Activated CD4-positive, alpha-beta T cell treated with anti-CD3 and anti-CD28 coated beads for 36 hours (primary cell): ENCODE measurements around the gene TMEM255B. TPM values are rescaled to one million over a fixed set of nuclear protein-coding genes. Genes with fewer than 3 reads are reported as not detected.

Experiments used
- ATAC-seq: fragments of 200-7000 bp; cut with Tn5 transposase; one replicate; pipeline ENCODE4 v1.10.0; 2021; ENCODE audit warnings: mild to moderate bottlenecking, moderate library complexity
- CTCF ChIA-PET: fragments of 350-600 bp; sonication (Branson Sonifier 250); formaldehyde crosslinking; loops from one replicate; lab custom pipeline; 2021; ENCODE audit warnings: antibody characterized with exemption; lab: Charles Lee
- POLR2A ChIA-PET: fragments of 350-600 bp; sonication (Branson Sonifier 250); formaldehyde crosslinking; loops from one replicate; lab custom pipeline; 2021; ENCODE audit warnings: antibody characterized with exemption, inconsistent platforms; lab: Charles Lee
- DNase-seq: peaks from one replicate; pipeline ENCODE4 v3.0.0-alpha.2; 2020
- H3K27ac Mint-ChIP-seq: one replicate; pipeline ENCODE4 v1.8.0; 2021; ENCODE audit warnings: mixed read lengths
- H3K27me3 Mint-ChIP-seq: one replicate; pipeline ENCODE4 v1.8.0; 2021; ENCODE audit warnings: mixed read lengths
- H3K36me3 Mint-ChIP-seq: one replicate; pipeline ENCODE4 v1.8.0; 2021; ENCODE audit warnings: low read depth, mixed read lengths
- H3K4me1 Mint-ChIP-seq: one replicate; pipeline ENCODE4 v1.8.0; 2021; ENCODE audit warnings: mixed read lengths
- H3K4me3 Mint-ChIP-seq: one replicate; pipeline ENCODE4 v1.8.0; 2021; ENCODE audit warnings: mild to moderate bottlenecking, moderate library complexity, mixed read lengths
- H3K9me3 Mint-ChIP-seq: one replicate; pipeline ENCODE4 v1.8.0; 2021; ENCODE audit warnings: low read depth, mixed read lengths
- intact Hi-C, 2 experiments: fragments of 100-400 bp; cut with DNase I in 1 of 2; cut with micrococcal nuclease in 1 of 2; formaldehyde crosslinking; loops; one replicate each; pipeline versions ENCODE4 v1.14.2 to v1.15.1; 2022 to 2024; cut with DNase I, micrococcal nuclease
- total RNA-seq, 2 experiments: library from RNA; stranded (reverse); gene quantifications; one replicate each; pipeline ENCODE4 v1.2.3, GENCODE V29; 2021

Gene TMEM255B
- total RNA-seq, 2 experiments from 2014 or later, result 0.74 to 1.3 TPM

- POLR2A ChIA-PET, result no interaction called here
- intact Hi-C loops, result no loop called here
- ATAC-seq (no peak), DNase-seq (no peak)
- Mint-ChIP-seq H3K9me3 (no peaks in the 10 kb centered on the region), H3K27me3 (no peaks in the 10 kb centered on the region), H3K4me1 (peaks cover 9% of the 10 kb centered on the region), H3K4me3 (no peak overlapping the region), H3K36me3 (no peaks in the 10 kb centered on the region), H3K27ac (no peak overlapping the region)
- CTCF ChIA-PET, result interaction anchor here (0.6 to 1.1 kb wide), 2 partner anchors 8 to 379 kb away, joined by 3 read pairs; no protein-coding TSS in a partner anchor
Measured at GRCh38 chr13:113846636-113847318, 87.8 kb downstream of the TMEM255B start.

- no peaks in the 10 kb centered on the region for H3K27me3 Mint-ChIP-seq
- H3K4me1 Mint-ChIP-seq, result peaks cover 6% of the 10 kb centered on the region
Measured at GRCh38 chr13:113848020-113848419, 89.0 kb downstream of the TMEM255B start.

GRCh38 chr13:113848431-113849260, 89.6 kb downstream of the TMEM255B start:
- Mint-ChIP-seq H3K27me3 (peaks cover 3% of the 10 kb centered on the region), H3K27ac (no peak overlapping the region), H3K36me3 (no peaks in the 10 kb centered on the region), H3K4me1 (peaks cover 6% of the 10 kb centered on the region), H3K4me3 (no peak overlapping the region), H3K9me3 (no peaks in the 10 kb centered on the region)
- ChIA-PET POLR2A (no interaction called here), CTCF (no interaction called here)
- ATAC-seq (no peak), DNase-seq (no peak)
- intact Hi-C loops, result no loop called here

More at GRCh38 chr13:113848020-113848419, 89.0 kb downstream of the TMEM255B start:
- Mint-ChIP-seq H3K36me3 (no peaks in the 10 kb centered on the region), H3K27ac (no peak overlapping the region), H3K9me3 (no peaks in the 10 kb centered on the region), H3K4me3 (no peak overlapping the region)
- DNase-seq, result no peak
- ChIA-PET CTCF (no interaction called here), POLR2A (no interaction called here)
- intact Hi-C loops, result no loop called here
- ATAC-seq, result no peak

GRCh38 chr13:113849546-113849945, 90.5 kb downstream of the TMEM255B start:
- Mint-ChIP-seq H3K4me1 (peaks cover 8% of the 10 kb centered on the region), H3K27ac (no peak overlapping the region), H3K27me3 (peaks cover 8% of the 10 kb centered on the region), H3K9me3 (no peaks in the 10 kb centered on the region), H3K36me3 (no peaks in the 10 kb centered on the region), H3K4me3 (no peak overlapping the region)
- CTCF ChIA-PET, result no interaction called here
- ATAC-seq (no peak), DNase-seq (no peak)
- POLR2A ChIA-PET, result no interaction called here
- intact Hi-C loops, result no loop called here

- DNase-seq (no peak), ATAC-seq (no peak)
- ChIA-PET CTCF (no interaction called here), POLR2A (no interaction called here)
- H3K27ac Mint-ChIP-seq, result no peak overlapping the region
- H3K4me3 Mint-ChIP-seq, result no peak overlapping the region
- H3K36me3 Mint-ChIP-seq, result no peaks in the 10 kb centered on the region
- peaks cover 12% of the 10 kb centered on the region for H3K27me3 Mint-ChIP-seq
- no peaks in the 10 kb centered on the region for H3K9me3 Mint-ChIP-seq
- peaks cover 13% of the 10 kb centered on the region for H3K4me1 Mint-ChIP-seq
- intact Hi-C loops, result no loop called here
Measured at GRCh38 chr13:113849981-113850721, 91.1 kb downstream of the TMEM255B start.

GRCh38 chr13:113850722-113851479, 91.9 kb downstream of the TMEM255B start:
- peaks cover 9% of the 10 kb centered on the region for H3K4me1 Mint-ChIP-seq
- intact Hi-C loops, result no loop called here
- no peak for DNase-seq
- peaks cover 12% of the 10 kb centered on the region for H3K27me3 Mint-ChIP-seq
- no peak for ATAC-seq
- ChIA-PET POLR2A (no interaction called here), CTCF (no interaction called here)
- no peak overlapping the region for H3K4me3 Mint-ChIP-seq
- H3K9me3 Mint-ChIP-seq, result no peaks in the 10 kb centered on the region
- no peak overlapping the region for H3K27ac Mint-ChIP-seq
- no peaks in the 10 kb centered on the region for H3K36me3 Mint-ChIP-seq

GRCh38 chr13:113851480-113851803, 92.4 kb downstream of the TMEM255B start:
- Mint-ChIP-seq H3K4me3 (no peak overlapping the region), H3K9me3 (no peaks in the 10 kb centered on the region), H3K4me1 (peaks cover 7% of the 10 kb centered on the region), H3K27me3 (peaks cover 15% of the 10 kb centered on the region), H3K36me3 (no peaks in the 10 kb centered on the region), H3K27ac (no peak overlapping the region)
- CTCF ChIA-PET, result no interaction called here
- POLR2A ChIA-PET, result no interaction called here
- DNase-seq, result no peak
- intact Hi-C loops, result no loop called here
- ATAC-seq, result no peak

GRCh38 chr13:113851826-113852535, 93.0 kb downstream of the TMEM255B start:
- Mint-ChIP-seq H3K4me1 (peaks cover 7% of the 10 kb centered on the region), H3K9me3 (no peaks in the 10 kb centered on the region), H3K36me3 (no peaks in the 10 kb centered on the region), H3K27me3 (peaks cover 16% of the 10 kb centered on the region), H3K4me3 (no peak overlapping the region), H3K27ac (no peak overlapping the region)
- ChIA-PET POLR2A (no interaction called here), CTCF (no interaction called here)
- no peak for DNase-seq
- intact Hi-C loops, result no loop called here
- no peak for ATAC-seq

GRCh38 chr13:113852536-113853517, 93.8 kb downstream of the TMEM255B start:
- ChIA-PET CTCF (no interaction called here), POLR2A (no interaction called here)
- intact Hi-C loops, result no loop called here
- Mint-ChIP-seq H3K4me1 (peaks cover 7% of the 10 kb centered on the region), H3K9me3 (no peaks in the 10 kb centered on the region), H3K4me3 (no peak overlapping the region), H3K36me3 (no peaks in the 10 kb centered on the region), H3K27me3 (peaks cover 16% of the 10 kb centered on the region), H3K27ac (no peak overlapping the region)
- DNase-seq (peak; percentile 4), ATAC-seq (no peak)
